Sigmoid colon (tissue), 4 donors: ENCODE data around the gene ZNF416.

Experiments
- CTCF ChIP-seq, 4 experiments: fragments of 450-650 bp in 3 of 4; fragments of 200-600 bp in 1 of 4; IDR thresholded peaks; one replicate each; pipeline ENCODE4 v1.5.1; 2016 to 2019; ENCODE audit warnings: antibody characterized with exemption in 4 of 4, mild to moderate bottlenecking in 3 of 4, moderate library complexity in 2 of 4
- EP300 ChIP-seq, 4 donors: sonication (generic); formaldehyde crosslinking; IDR thresholded peaks; one replicate each; pipeline ENCODE4 v1.6.1; 2017; ENCODE audit warnings: antibody characterized with exemption in 4 of 4
- POLR2A ChIP-seq, 2 donors: fragments of 450-650 bp; IDR thresholded peaks; one replicate each; pipeline ENCODE4 v1.6.1; 2016; ENCODE audit warnings: antibody characterized with exemption in 2 of 2, mild to moderate bottlenecking in 2 of 2, moderate library complexity in 2 of 2
- POLR2AphosphoS5 ChIP-seq, 4 donors: sonication (generic); formaldehyde crosslinking; IDR thresholded peaks; one replicate each; pipeline ENCODE4 v1.6.1; 2017; ENCODE audit warnings: antibody characterized with exemption in 4 of 4

- TF ChIP-seq POLR2A (IDR thresholded peaks at IDR 0.05) = no peak
- no peak for TF ChIP-seq CTCF (IDR thresholded peaks at IDR 0.05)
- TF ChIP-seq POLR2AphosphoS5 (IDR thresholded peaks at IDR 0.05) = no peak
- no peak for TF ChIP-seq EP300 (IDR thresholded peaks at IDR 0.05)
Measured at GRCh38 chr19:57563547-57563946, 15.2 kb downstream of the ZNF416 start.
